HEK293 (cell line): ENCODE measurements around the gene PLCD3.

Source experiments
- BCL11A ChIP-seq: fragments of 450-650 bp; formaldehyde crosslinking; IDR thresholded peaks from 2 replicates; pipeline ENCODE4 v1.5.1; 2016; ENCODE audit warnings: low read depth, missing biosample characterization, missing genetic modification characterization
- EGR2 ChIP-seq: fragments of 450-650 bp; formaldehyde crosslinking; IDR thresholded peaks from 2 replicates; pipeline ENCODE4 v1.5.1; 2016; ENCODE audit warnings: low read depth, missing biosample characterization, missing genetic modification characterization
- FEZF1 ChIP-seq: fragments of 450-650 bp; formaldehyde crosslinking; IDR thresholded peaks from 2 replicates; pipeline ENCODE4 v1.5.1; 2016; ENCODE audit warnings: missing biosample characterization, missing genetic modification characterization
- IKZF3 ChIP-seq: fragments of 450-650 bp; IDR thresholded peaks from 2 replicates; pipeline ENCODE4 v1.5.0; 2018; ENCODE audit warnings: missing biosample characterization, mild to moderate bottlenecking, missing genetic modification characterization, moderate library complexity
- KLF1 ChIP-seq: fragments of 450-650 bp; formaldehyde crosslinking; IDR thresholded peaks from 2 replicates; pipeline ENCODE4 v1.5.1; 2016; ENCODE audit warnings: missing biosample characterization, missing genetic modification characterization
- PRDM10 ChIP-seq: fragments of 450-650 bp; formaldehyde crosslinking; IDR thresholded peaks from 2 replicates; pipeline ENCODE4 v1.5.1; 2016; ENCODE audit warnings: missing biosample characterization, missing genetic modification characterization
- SALL2 ChIP-seq: fragments of 450-650 bp; formaldehyde crosslinking; IDR thresholded peaks from 2 replicates; pipeline ENCODE4 v1.5.0; 2017; ENCODE audit warnings: missing biosample characterization, mild to moderate bottlenecking, missing genetic modification characterization, borderline replicate concordance
- SP2 ChIP-seq: fragments of 450-650 bp; formaldehyde crosslinking; IDR thresholded peaks from 2 replicates; pipeline ENCODE4 v1.5.1; 2016; ENCODE audit warnings: missing biosample characterization, missing genetic modification characterization
- TRIM28 ChIP-seq: IDR thresholded peaks from 2 replicates; pipeline ENCODE4 v1.6.1; 2011; ENCODE audit warnings: low read length, control low read depth, borderline replicate concordance
- WT1 ChIP-seq: fragments of 450-650 bp; formaldehyde crosslinking; IDR thresholded peaks from 2 replicates; pipeline ENCODE4 v1.5.1; 2016; ENCODE audit warnings: missing biosample characterization, missing genetic modification characterization
- ZBTB17 ChIP-seq: fragments of 450-650 bp; formaldehyde crosslinking; IDR thresholded peaks from 2 replicates; pipeline ENCODE4 v1.5.1; 2016; ENCODE audit warnings: missing biosample characterization, missing genetic modification characterization
- ZBTB49 ChIP-seq: fragments of 450-650 bp; formaldehyde crosslinking; IDR thresholded peaks from 2 replicates; pipeline ENCODE4 v1.5.1; 2016; ENCODE audit warnings: missing biosample characterization, missing genetic modification characterization, low read depth
- ZFHX2 ChIP-seq: fragments of 450-650 bp; formaldehyde crosslinking; conservative IDR thresholded peaks from 2 replicates; pipeline ENCODE4 v1.5.1; 2016; ENCODE audit warnings: missing biosample characterization, missing genetic modification characterization
- ZNF16 ChIP-seq: fragments of 450-650 bp; formaldehyde crosslinking; IDR thresholded peaks from 2 replicates; pipeline ENCODE4 v1.5.1; 2016; ENCODE audit warnings: low read depth, missing biosample characterization, missing genetic modification characterization
- ZNF24 ChIP-seq: fragments of 450-650 bp; formaldehyde crosslinking; IDR thresholded peaks from 2 replicates; pipeline ENCODE4 v1.5.1; 2016; ENCODE audit warnings: missing biosample characterization, missing genetic modification characterization
- ZNF473 ChIP-seq: fragments of 450-650 bp; formaldehyde crosslinking; IDR thresholded peaks from 2 replicates; pipeline ENCODE4 v1.5.1; 2017; ENCODE audit warnings: missing biosample characterization, missing genetic modification characterization
- ZNF548 ChIP-seq: fragments of 450-650 bp; formaldehyde crosslinking; IDR thresholded peaks from 2 replicates; pipeline ENCODE4 v1.5.1; 2016; ENCODE audit warnings: missing biosample characterization, missing genetic modification characterization
- ZNF560 ChIP-seq: fragments of 450-650 bp; formaldehyde crosslinking; IDR thresholded peaks from 2 replicates; pipeline ENCODE4 v1.5.1; 2017; ENCODE audit warnings: missing biosample characterization, missing genetic modification characterization, borderline replicate concordance
- ZNF621 ChIP-seq: fragments of 450-650 bp; formaldehyde crosslinking; IDR thresholded peaks from 2 replicates; pipeline ENCODE4 v1.5.1; 2017; ENCODE audit warnings: missing biosample characterization, missing genetic modification characterization
- ZNF626 ChIP-seq: fragments of 450-650 bp; sonication (Bioruptor Pico); formaldehyde crosslinking; IDR thresholded peaks from 2 replicates; pipeline ENCODE4 v1.5.1; 2018; ENCODE audit warnings: missing biosample characterization, missing genetic modification characterization, inconsistent platforms
- ZNF645 ChIP-seq: fragments of 450-650 bp; formaldehyde crosslinking; IDR thresholded peaks from 2 replicates; pipeline ENCODE4; 2016; ENCODE audit warnings: missing biosample characterization, missing genetic modification characterization
- ZNF792 ChIP-seq: fragments of 450-650 bp; formaldehyde crosslinking; IDR thresholded peaks from 2 replicates; pipeline ENCODE4 v1.5.1; 2016; ENCODE audit warnings: missing biosample characterization, missing genetic modification characterization
- ZSCAN18 ChIP-seq: fragments of 450-650 bp; formaldehyde crosslinking; IDR thresholded peaks from 2 replicates; pipeline ENCODE4 v1.5.1; 2016; ENCODE audit warnings: missing biosample characterization, missing genetic modification characterization
- TF ChIP-seq, protein P1 (sequence below): fragments of 450-650 bp; formaldehyde crosslinking; IDR thresholded peaks from 2 replicates; pipeline ENCODE4 v1.5.1; 2016; ENCODE audit warnings: missing biosample characterization, missing genetic modification characterization
- TF ChIP-seq, protein P2 (sequence below): fragments of 450-650 bp; formaldehyde crosslinking; IDR thresholded peaks from 2 replicates; pipeline ENCODE4 v1.5.1; 2017; ENCODE audit warnings: missing biosample characterization, missing genetic modification characterization

PLCD3 gene

DNA sequence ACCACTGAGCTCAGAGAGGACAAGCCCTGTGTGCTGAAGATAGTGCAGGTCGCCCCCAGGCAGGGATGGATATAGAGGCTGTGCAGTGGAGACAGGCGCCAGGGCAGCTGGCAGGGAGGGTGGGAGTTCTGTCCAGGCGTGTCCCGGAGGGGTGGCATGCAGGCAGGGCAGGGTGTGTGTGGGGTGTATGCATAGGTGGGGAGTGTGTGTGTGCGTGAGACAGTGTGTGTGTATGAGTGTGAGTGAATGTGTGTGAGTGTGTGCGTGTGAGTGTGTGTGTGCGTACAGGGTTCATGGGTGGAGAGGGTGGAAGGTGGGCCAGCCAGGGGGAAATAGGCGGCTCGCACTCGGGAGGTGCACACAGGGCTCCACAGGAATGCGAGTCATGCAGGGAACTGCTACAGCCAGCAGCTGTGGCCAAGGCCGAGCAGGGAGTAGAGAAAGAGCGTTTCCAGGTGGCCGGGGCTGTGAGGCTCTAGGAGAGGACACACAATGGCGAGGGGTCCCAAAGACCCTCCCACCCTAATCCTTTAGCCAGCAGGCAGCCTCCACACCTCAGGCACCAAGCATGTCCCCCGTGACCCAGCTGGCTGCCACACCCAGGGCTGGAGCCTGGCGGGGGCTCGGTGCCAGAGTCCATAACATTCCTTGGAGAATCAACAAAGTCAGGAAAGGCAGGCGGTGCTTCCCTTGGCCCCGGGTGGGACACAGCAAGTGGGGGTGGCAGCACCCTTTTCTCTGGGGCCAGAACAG lies 4.6 kb downstream of the PLCD3 start (continued):
- no peak for TF ChIP-seq BCL11A (tag by site-specific recombination)
- no peak for TF ChIP-seq SALL2
- peak; percentile 69; the same call in 1 of the 2 replicates for TF ChIP-seq PRDM10 (tag by site-specific recombination)
- peak; percentile 55; the same call in 1 of the 2 replicates for TF ChIP-seq IKZF3
- TF ChIP-seq, protein P1, sequence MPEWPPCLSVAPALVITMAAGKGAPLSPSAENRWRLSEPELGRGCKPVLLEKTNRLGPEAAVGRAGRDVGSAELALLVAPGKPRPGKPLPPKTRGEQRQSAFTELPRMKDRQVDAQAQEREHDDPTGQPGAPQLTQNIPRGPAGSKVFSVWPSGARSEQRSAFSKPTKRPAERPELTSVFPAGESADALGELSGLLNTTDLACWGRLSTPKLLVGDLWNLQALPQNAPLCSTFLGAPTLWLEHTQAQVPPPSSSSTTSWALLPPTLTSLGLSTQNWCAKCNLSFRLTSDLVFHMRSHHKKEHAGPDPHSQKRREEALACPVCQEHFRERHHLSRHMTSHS (tag by site-specific recombination), result no peak
- no peak for TF ChIP-seq ZNF626
- TF ChIP-seq ZNF560 (tag by site-specific recombination), result no peak
- peak; percentile 100 for TF ChIP-seq KLF1 (tag by site-specific recombination)
- 0 out of 2 replicates have a peak, but pooled peaks have one; percentile 50 for TF ChIP-seq ZNF473
- 0 out of 2 replicates have a peak, but pooled peaks have one; percentile 69 for TF ChIP-seq ZNF792 (tag by site-specific recombination)
- no peak for TF ChIP-seq ZBTB49 (tag by site-specific recombination)
- TF ChIP-seq ZBTB17, result peak; percentile 55; the same call in 1 of the 2 replicates
- peak; percentile 93; the same call in 1 of the 2 replicates for TF ChIP-seq ZNF645 (tag by site-specific recombination)
- TF ChIP-seq ZFHX2, result peak; percentile 100
- no peak for TF ChIP-seq ZNF16 (tag by site-specific recombination)
- no peak for TF ChIP-seq ZNF621
- TF ChIP-seq TRIM28, result no peak
- TF ChIP-seq WT1 (tag by site-specific recombination), result peak; percentile 21; the same call in 1 of the 2 replicates
- TF ChIP-seq, protein P2, sequence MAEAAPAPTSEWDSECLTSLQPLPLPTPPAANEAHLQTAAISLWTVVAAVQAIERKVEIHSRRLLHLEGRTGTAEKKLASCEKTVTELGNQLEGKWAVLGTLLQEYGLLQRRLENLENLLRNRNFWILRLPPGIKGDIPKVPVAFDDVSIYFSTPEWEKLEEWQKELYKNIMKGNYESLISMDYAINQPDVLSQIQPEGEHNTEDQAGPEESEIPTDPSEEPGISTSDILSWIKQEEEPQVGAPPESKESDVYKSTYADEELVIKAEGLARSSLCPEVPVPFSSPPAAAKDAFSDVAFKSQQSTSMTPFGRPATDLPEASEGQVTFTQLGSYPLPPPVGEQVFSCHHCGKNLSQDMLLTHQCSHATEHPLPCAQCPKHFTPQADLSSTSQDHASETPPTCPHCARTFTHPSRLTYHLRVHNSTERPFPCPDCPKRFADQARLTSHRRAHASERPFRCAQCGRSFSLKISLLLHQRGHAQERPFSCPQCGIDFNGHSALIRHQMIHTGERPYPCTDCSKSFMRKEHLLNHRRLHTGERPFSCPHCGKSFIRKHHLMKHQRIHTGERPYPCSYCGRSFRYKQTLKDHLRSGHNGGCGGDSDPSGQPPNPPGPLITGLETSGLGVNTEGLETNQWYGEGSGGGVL (tag by site-specific recombination), result peak; percentile 96
- TF ChIP-seq ZNF548 (tag by site-specific recombination), result peak; percentile 32; the same call in 1 of the 2 replicates
- peak; percentile 98 for TF ChIP-seq EGR2
- TF ChIP-seq SP2 (tag by site-specific recombination), result peak; percentile 19; the same call in 1 of the 2 replicates
- no peak for TF ChIP-seq FEZF1 (tag by site-specific recombination)
- peak; percentile 60; the same call in 1 of the 2 replicates for TF ChIP-seq ZSCAN18 (tag by site-specific recombination)
- no peak for TF ChIP-seq ZNF24
